MCF 10A (cell line): ENCODE measurements around the gene TENT4B. TPM values are rescaled to one million over a fixed set of nuclear protein-coding genes. Genes with fewer than 3 reads are reported as not detected.

ENCODE experiments used
- BruUV-seq: library from RNA; stranded (reverse); fragments of 400-500 nt; replicated peaks from 2 replicates; lab custom pipeline; 2021; lab: Mats Ljungman, UMichigan
- CTCF ChIA-PET: fragments of 300-600 bp; sonication (Branson Sonifier 250); formaldehyde crosslinking; extraction: SDS; loops from one replicate; lab custom pipeline; 2021; ENCODE audit warnings: antibody characterized with exemption, inconsistent platforms; lab: Yijun Ruan, JAX
- POLR2A ChIA-PET: fragments of 300-600, 350-650 bp; sonication (Branson Sonifier 250); formaldehyde crosslinking; extraction: SDS; loops from one replicate; lab custom pipeline; 2020; ENCODE audit warnings: antibody characterized with exemption, inconsistent platforms; lab: Yijun Ruan, JAX
- DNase-seq: peaks from one replicate; pipeline ENCODE4 v3.0.0-alpha.2; 2018; ENCODE audit not compliant: unreplicated experiment
- H3K27ac Mint-ChIP-seq: one replicate; pipeline ENCODE4 v1.8.0; 2022; ENCODE audit warnings: mild to moderate bottlenecking, low read depth, mixed read lengths; ENCODE audit not compliant: unreplicated experiment
- H3K27me3 Mint-ChIP-seq: one replicate; pipeline ENCODE4 v1.8.0; 2022; ENCODE audit warnings: mixed read lengths; ENCODE audit not compliant: insufficient read depth, unreplicated experiment
- H3K36me3 Mint-ChIP-seq: one replicate; pipeline ENCODE4 v1.8.0; 2022; ENCODE audit warnings: mild to moderate bottlenecking, moderate library complexity, mixed read lengths; ENCODE audit not compliant: insufficient read depth, unreplicated experiment
- H3K4me1 Mint-ChIP-seq: one replicate; pipeline ENCODE4 v1.8.0; 2022; ENCODE audit warnings: mixed read lengths; ENCODE audit not compliant: insufficient read depth, unreplicated experiment
- H3K4me3 Mint-ChIP-seq: one replicate; pipeline ENCODE4 v1.8.0; 2022; ENCODE audit warnings: mild to moderate bottlenecking, moderate library complexity, mixed read lengths; ENCODE audit not compliant: unreplicated experiment
- H3K9me3 Mint-ChIP-seq: one replicate; pipeline ENCODE4 v1.8.0; 2022; ENCODE audit warnings: mixed read lengths; ENCODE audit not compliant: unreplicated experiment
- intact Hi-C: fragments of 100-400 bp; cut with micrococcal nuclease; formaldehyde crosslinking; loops from 2 replicates; pipeline ENCODE4 v1.14.1; 2022
- total RNA-seq: library from RNA; stranded (reverse); gene quantifications from 2 replicates; pipeline ENCODE4 v1.2.3, GENCODE V29; 2022
- TF ChIP-seq, protein P1 (sequence below): fragments of 200-600 bp; IDR thresholded peaks from one replicate; pipeline ENCODE4 v1.8.0; 2022; ENCODE audit warnings: antibody characterized with exemption, mild to moderate bottlenecking; ENCODE audit not compliant: unreplicated experiment

The TENT4B gene
- total RNA-seq, 1 experiment from 2014 or later = 12.1 TPM

DNA sequence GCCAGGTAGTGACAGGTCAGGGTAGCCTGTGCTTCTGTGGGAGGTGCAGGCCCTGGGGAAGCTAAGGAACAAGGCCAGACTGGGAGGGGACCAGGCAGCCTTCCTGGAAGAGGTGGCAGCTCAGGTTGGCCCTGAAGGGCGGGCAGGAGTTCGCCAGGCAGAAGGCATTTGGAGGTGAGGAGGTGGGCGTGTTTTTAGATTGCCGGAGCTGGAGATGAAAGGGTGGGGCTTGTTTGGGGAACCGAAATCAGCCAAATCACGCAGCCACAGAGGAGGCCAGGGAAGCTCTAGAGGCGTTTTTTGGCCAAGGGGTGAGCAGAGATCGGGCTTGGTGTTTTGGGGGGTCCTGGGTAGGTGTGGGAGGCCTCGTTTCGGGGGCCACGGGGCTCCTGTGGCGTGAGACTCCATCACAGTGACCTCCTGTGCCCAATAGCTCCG is 120.8 kb downstream of the TENT4B start:
- Mint-ChIP-seq H3K27ac (no peak overlapping the region), H3K4me3 (no peak overlapping the region), H3K36me3 (no peaks in the 10 kb centered on the region), H3K4me1 (no peaks in the 10 kb centered on the region), H3K27me3 (no peaks in the 10 kb centered on the region), H3K9me3 (no peaks in the 10 kb centered on the region)
- ChIA-PET POLR2A (no interaction called here), CTCF (interaction anchor here (0.5 to 1.3 kb wide), 5 partner anchors 11 to 392 kb away, joined by 3 to 5 read pairs (median 3); no protein-coding TSS in a partner anchor)
- TF ChIP-seq, protein P1, sequence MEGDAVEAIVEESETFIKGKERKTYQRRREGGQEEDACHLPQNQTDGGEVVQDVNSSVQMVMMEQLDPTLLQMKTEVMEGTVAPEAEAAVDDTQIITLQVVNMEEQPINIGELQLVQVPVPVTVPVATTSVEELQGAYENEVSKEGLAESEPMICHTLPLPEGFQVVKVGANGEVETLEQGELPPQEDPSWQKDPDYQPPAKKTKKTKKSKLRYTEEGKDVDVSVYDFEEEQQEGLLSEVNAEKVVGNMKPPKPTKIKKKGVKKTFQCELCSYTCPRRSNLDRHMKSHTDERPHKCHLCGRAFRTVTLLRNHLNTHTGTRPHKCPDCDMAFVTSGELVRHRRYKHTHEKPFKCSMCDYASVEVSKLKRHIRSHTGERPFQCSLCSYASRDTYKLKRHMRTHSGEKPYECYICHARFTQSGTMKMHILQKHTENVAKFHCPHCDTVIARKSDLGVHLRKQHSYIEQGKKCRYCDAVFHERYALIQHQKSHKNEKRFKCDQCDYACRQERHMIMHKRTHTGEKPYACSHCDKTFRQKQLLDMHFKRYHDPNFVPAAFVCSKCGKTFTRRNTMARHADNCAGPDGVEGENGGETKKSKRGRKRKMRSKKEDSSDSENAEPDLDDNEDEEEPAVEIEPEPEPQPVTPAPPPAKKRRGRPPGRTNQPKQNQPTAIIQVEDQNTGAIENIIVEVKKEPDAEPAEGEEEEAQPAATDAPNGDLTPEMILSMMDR = no peak
- no peak for DNase-seq
- BruUV-seq = no TSS peak
- intact Hi-C loops = no loop called here

DNA sequence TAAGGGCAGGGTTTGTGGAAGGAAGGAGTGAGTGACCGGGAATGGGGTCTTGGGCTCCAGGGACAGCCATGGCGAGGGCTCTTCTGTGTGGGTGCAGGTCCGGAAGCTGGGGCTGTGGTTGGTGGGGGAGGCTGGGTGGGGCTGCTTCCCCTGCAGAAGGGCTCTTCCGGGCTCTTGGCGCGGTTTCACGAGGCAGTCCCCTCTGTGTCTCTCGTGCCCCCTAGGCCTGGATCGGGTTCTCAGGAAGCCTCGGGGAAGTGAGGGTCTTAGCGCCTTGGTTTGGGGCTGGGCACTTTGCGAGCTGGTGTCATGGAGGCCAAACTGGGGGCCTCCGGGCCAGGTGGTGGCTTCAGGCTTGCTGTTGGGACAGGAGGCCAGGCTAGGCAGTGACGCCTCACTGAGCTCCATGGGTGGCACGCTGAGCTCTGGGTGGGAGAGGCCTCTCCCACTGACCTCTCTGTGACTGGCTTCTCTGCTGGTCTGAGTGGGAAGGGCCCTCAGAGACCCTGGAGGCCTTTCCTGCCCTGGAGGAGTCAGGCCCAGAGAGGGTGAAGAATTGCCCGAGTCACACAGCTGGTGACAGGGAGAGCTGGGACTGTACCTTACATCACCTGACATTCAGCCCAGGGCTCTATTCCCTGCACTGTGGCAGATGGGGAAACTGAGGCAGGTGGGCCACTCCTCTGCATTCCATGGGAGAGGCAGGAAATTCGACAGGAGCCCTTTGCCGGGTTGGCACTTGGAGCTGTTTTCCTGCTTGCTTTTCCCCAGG is 121.4 kb downstream of the TENT4B start:
- intact Hi-C loops = no loop called here
- H3K4me3 Mint-ChIP-seq = no peak overlapping the region
- TF ChIP-seq, protein P1 = no peak
- no TSS peak for BruUV-seq
- H3K27ac Mint-ChIP-seq = no peak overlapping the region
- no peak for DNase-seq
- H3K9me3 Mint-ChIP-seq = no peaks in the 10 kb centered on the region
- no peaks in the 10 kb centered on the region for H3K36me3 Mint-ChIP-seq
- H3K27me3 Mint-ChIP-seq = no peaks in the 10 kb centered on the region
- ChIA-PET POLR2A (no interaction called here), CTCF (interaction anchor here (0.7 to 1.3 kb wide), 6 partner anchors 9 to 532 kb away, joined by 3 to 5 read pairs (median 3); no protein-coding TSS in a partner anchor)
- no peaks in the 10 kb centered on the region for H3K4me1 Mint-ChIP-seq

DNA sequence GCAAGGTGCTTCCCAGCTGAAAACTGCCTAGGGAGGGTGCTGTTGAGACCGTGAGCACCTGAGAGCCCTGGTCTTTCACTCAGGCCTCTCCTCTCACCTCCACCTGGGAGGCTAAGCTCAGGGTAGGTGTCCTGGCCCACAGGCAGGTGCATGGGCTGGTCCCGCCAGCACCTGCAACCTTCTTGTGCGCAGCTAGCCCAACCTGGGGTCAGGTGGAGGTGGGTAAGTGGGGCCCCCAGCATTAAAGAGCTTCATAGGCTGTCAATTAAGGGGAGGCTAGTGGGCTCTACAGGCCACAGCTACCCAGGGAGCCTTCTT is 122.0 kb downstream of the TENT4B start:
- intact Hi-C loops = no loop called here
- H3K36me3 Mint-ChIP-seq = no peaks in the 10 kb centered on the region
- TF ChIP-seq, protein P1 = no peak
- no peaks in the 10 kb centered on the region for H3K27me3 Mint-ChIP-seq
- no peaks in the 10 kb centered on the region for H3K4me1 Mint-ChIP-seq
- no peak overlapping the region for H3K4me3 Mint-ChIP-seq
- no peak for DNase-seq
- no TSS peak for BruUV-seq
- no peak overlapping the region for H3K27ac Mint-ChIP-seq
- no peaks in the 10 kb centered on the region for H3K9me3 Mint-ChIP-seq
- ChIA-PET POLR2A (no interaction called here), CTCF (interaction anchor here (0.8 to 1.2 kb wide), 4 partner anchors 9 to 532 kb away, joined by 3 read pairs; no protein-coding TSS in a partner anchor)

DNA sequence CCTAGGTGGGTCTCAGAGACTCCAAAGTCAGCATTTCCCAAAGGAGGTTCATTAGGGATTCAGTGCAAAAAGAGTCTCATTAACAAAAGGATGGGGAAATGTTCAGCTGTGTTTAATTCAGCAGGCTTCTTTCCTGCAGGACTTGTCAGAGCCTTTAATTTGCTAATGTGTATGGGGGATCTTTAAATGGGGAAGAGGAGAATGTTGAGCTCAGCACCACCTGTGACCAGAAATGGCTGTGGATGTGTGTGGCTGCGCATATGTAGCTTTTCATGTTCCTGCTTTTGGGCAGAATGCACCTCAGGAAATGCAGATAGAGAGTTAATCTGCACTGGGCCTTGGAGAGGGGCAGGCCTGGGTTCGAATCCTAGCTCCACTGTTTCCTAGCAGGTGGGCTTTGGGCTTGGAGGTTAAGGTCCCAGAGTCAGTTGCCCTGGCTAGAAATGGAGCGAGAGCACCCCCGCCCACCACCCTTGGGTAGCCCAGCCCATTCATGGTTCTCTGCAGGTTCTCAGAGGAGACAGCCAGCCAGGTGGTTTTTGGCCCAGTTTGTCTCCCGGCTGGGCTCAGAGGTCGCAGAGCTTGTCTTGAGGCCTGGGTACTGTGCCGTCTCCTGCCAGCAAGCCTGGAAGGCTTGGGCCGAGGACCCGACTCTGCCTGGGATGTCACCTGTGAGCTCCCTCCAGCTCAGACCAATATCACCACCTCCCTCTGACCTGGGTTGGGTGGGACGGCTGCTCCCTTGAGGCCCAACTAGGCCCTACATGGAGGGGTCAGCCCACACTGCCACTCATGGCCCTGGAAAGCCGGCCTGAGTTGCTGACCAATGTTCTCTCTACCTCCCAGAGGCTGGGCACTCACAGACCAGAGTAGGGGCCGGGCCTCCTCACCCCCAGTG is 122.6 kb downstream of the TENT4B start:
- TF ChIP-seq, protein P1 = no peak
- intact Hi-C loops = no loop called here
- Mint-ChIP-seq H3K36me3 (no peaks in the 10 kb centered on the region), H3K27me3 (no peaks in the 10 kb centered on the region), H3K4me3 (no peak overlapping the region), H3K27ac (no peak overlapping the region), H3K9me3 (no peaks in the 10 kb centered on the region), H3K4me1 (no peaks in the 10 kb centered on the region)
- DNase-seq = no peak
- ChIA-PET POLR2A (no interaction called here), CTCF (interaction anchor here (1.0 to 1.2 kb wide), 2 partner anchors 10 to 99 kb away, joined by 3 read pairs; no protein-coding TSS in a partner anchor)
- BruUV-seq = no TSS peak
